GM12874 (cell line): ENCODE results near the gene EXT2.

Experiments
- TF ChIP-seq, protein P1 (sequence below): IDR thresholded peaks from 2 replicates; pipeline ENCODE4 v1.5.1; 2011; ENCODE audit warnings: low read depth, mild to moderate bottlenecking, control low read depth, low read length, moderate library complexity; ENCODE audit not compliant: insufficient read depth

EXT2 gene

GRCh38 chr11:44095506-44096359 lies at the start of gene EXT2:
TSS of gene EXT2 (plus strand) at chr11:44095678. CDS start at chr11:44107713, 12,035 bp downstream.
- TF ChIP-seq, protein P1, sequence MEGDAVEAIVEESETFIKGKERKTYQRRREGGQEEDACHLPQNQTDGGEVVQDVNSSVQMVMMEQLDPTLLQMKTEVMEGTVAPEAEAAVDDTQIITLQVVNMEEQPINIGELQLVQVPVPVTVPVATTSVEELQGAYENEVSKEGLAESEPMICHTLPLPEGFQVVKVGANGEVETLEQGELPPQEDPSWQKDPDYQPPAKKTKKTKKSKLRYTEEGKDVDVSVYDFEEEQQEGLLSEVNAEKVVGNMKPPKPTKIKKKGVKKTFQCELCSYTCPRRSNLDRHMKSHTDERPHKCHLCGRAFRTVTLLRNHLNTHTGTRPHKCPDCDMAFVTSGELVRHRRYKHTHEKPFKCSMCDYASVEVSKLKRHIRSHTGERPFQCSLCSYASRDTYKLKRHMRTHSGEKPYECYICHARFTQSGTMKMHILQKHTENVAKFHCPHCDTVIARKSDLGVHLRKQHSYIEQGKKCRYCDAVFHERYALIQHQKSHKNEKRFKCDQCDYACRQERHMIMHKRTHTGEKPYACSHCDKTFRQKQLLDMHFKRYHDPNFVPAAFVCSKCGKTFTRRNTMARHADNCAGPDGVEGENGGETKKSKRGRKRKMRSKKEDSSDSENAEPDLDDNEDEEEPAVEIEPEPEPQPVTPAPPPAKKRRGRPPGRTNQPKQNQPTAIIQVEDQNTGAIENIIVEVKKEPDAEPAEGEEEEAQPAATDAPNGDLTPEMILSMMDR: peak; percentile 98

DNA sequence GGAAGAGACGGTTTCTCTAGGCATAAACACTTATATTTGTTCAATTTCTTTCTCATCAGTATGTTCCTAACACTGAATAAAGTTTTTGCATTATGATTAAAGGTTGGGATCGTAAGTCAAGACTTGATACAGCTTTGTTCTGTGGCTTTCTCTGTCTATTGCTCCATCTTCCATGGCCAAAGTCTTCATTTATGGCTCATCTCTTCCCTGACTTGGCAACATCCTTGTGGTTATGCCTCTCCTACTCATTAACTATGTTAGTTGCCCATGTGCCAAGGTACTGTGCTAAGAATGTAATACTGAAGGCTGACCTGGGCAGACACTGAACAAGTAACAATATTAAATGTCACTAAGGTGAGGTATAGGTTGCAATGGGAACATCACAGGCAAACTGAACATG lies 49.3 kb upstream of the EXT2 start:
- TF ChIP-seq, protein P1: no peak

DNA sequence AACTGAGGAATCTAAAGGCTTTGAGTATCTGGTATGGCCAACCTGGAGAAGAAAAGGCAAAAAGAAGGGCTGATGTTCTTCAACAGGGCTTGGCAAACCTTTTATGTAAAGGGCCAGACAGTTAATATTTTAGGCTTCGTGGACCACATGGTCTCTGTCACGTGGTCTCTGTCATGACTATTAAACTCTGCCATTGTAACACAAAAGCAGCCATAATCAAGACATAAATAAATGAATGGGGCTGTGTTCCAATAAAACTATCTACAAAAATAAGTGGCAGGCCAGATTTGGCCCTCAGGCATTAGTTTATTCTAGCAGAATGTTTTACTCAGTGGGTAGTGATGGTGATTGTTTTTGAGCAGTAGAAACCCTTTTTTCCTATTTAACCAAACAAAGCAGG lies 48.2 kb upstream of the EXT2 start:
- TF ChIP-seq, protein P1: no peak

- TF ChIP-seq, protein P1: no peak
Measured at GRCh38 chr11:44047931-44048431, 47.5 kb upstream of the EXT2 start, which contains the start of gene ACCSL. TSS of gene ACCSL (plus strand) at chr11:44047981. CDS start at chr11:44048037, 56 bp downstream.

GRCh38 chr11:44049832-44050231 lies 45.6 kb upstream of the EXT2 start:
- TF ChIP-seq, protein P1: no peak

DNA sequence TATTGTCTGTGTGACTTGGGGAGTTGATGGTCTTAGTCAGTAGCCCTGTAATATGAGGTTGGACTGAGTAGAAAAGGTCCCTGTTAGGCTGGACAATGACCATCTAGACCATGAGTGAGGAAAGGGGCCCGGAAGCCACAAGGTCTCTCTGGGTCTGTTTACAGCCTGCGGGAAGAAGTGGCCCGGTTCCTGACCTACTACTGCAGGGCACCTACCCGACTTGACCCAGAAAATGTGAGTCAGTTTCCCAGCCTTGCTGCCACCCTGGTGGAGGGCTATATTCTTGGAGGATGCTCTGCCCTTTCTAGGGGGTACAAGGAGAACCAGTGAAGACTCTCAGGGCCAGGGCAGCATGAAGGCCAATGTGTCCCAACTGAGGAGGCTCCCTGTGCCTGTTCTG lies 44.3 kb upstream of the EXT2 start:
- TF ChIP-seq, protein P1: no peak

- TF ChIP-seq, protein P1: no peak
Measured at GRCh38 chr11:44057340-44057739, 38.1 kb upstream of the EXT2 start.
